Keratinocyte (primary cell): Measurements from ENCODE around the gene RRP1B.

Experiments used
- CTCF ChIP-seq, 3 experiments: IDR thresholded peaks in 1 of 3; conservative IDR thresholded peaks in 1 of 3; optimal IDR thresholded peaks in 1 of 3; 2 replicates in 2 of 3; 3 replicates in 1 of 3; pipeline versions ENCODE3 to v1.5.1; 2011; ENCODE audit warnings: low read length in 3 of 3, mild to moderate bottlenecking in 3 of 3, moderate library complexity in 2 of 3, control low read depth in 1 of 3, inconsistent platforms in 1 of 3; ENCODE audit not compliant: insufficient read depth in 2 of 3; ENCODE audit errors: extremely low read depth in 1 of 3
- EZH2 ChIP-seq: IDR thresholded peaks from one replicate; pipeline ENCODE4 v1.6.1; 2012; ENCODE audit warnings: inconsistent platforms, mild to moderate bottlenecking, low read length, moderate library complexity

GRCh38 chr21:43691086-43691795, 31.9 kb downstream of the RRP1B start:
- TF ChIP-seq CTCF (optimal IDR thresholded peaks at IDR 0.05 in 1 of 3, IDR thresholded peaks at IDR 0.05 in 1 of 3, conservative IDR thresholded peaks at IDR 0.05 in 1 of 3; ENCODE audit: extremely low read depth in 1 of 3, insufficient read depth in 2 of 3, low read length in 3 of 3) (no peak), EZH2 (no peak)
